AG04449 (cell line): Measurements from ENCODE around the gene PDE4B.

ENCODE experiments used
- CTCF ChIA-PET: fragments of 350-600 bp; formaldehyde crosslinking; extraction: SDS; loops from one replicate; lab custom pipeline; 2021; ENCODE audit warnings: antibody characterized with exemption; lab: Yijun Ruan, JAX
- POLR2A ChIA-PET: fragments of 400-600, 350-600 bp; formaldehyde crosslinking; extraction: SDS; loops from one replicate; lab custom pipeline; 2020; ENCODE audit warnings: antibody characterized with exemption, inconsistent platforms; lab: Yijun Ruan, JAX
- DNase-seq: peaks from one replicate; pipeline ENCODE4 v3.0.0-alpha.2; 2010; ENCODE audit warnings: low read depth, low spot score
- H3K4me3 ChIP-seq: 2 replicates; pipeline ENCODE4 v1.5.1; 2011; ENCODE audit warnings: low read depth, mild to moderate bottlenecking, control low read depth, low read length
- TF ChIP-seq, protein P1 (sequence below): IDR thresholded peaks from one replicate; pipeline ENCODE4 v1.5.1; 2011; ENCODE audit warnings: mild to moderate bottlenecking, moderate library complexity, low read length, control low read depth, inconsistent platforms; ENCODE audit not compliant: insufficient read depth; ENCODE audit errors: missing control alignments

PDE4B gene

DNA sequence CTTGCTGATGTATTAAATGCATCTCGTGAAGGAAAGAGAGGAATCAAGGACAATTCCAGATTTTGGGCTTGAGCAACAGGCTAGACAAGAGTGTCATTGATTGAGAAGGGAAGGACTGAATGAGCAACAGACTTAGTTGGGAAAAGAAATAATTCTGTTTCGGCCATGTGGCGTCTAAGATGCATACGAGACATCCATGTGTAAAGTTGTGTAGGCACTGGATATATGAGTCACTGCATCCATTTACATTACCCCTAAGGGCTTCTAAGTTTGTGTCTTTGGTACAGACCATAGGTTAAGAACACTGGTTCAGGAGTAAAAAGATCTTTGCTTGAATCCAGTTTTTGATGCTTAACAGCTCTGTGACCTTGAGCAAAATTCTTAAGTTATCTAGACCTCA is 434.3 kb downstream of the PDE4B start:
- DNase-seq, result no peak
- ChIA-PET CTCF (interaction anchor here (1.0 to 4.2 kb wide), 3 partner anchors 11 to 267 kb away, joined by 4 to 26 read pairs (median 5); no protein-coding TSS in a partner anchor), POLR2A (no interaction called here)
- TF ChIP-seq, protein P1, sequence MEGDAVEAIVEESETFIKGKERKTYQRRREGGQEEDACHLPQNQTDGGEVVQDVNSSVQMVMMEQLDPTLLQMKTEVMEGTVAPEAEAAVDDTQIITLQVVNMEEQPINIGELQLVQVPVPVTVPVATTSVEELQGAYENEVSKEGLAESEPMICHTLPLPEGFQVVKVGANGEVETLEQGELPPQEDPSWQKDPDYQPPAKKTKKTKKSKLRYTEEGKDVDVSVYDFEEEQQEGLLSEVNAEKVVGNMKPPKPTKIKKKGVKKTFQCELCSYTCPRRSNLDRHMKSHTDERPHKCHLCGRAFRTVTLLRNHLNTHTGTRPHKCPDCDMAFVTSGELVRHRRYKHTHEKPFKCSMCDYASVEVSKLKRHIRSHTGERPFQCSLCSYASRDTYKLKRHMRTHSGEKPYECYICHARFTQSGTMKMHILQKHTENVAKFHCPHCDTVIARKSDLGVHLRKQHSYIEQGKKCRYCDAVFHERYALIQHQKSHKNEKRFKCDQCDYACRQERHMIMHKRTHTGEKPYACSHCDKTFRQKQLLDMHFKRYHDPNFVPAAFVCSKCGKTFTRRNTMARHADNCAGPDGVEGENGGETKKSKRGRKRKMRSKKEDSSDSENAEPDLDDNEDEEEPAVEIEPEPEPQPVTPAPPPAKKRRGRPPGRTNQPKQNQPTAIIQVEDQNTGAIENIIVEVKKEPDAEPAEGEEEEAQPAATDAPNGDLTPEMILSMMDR, result no peak
- H3K4me3 ChIP-seq, result no peak overlapping the region

DNA sequence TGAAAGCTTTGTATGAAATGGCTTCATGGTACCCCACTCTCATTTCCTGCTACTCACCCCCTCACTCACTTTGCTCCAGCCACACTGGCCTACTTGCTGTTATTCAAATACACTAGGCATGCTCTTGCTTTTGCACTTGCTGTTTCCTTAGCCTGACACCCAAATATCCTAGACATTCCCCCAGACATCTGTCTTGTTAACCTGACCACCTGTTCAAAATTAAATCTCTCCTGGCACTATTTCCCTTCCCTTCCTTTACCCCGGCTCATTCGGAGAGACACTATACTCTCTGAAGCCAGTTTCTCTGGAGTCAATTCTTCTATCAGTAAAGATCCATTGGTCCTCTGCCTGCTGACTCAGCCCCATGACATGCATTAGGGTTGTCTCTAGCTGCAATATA is 435.3 kb downstream of the PDE4B start:
- CTCF ChIA-PET, result interaction anchor here (1.0 to 4.2 kb wide), 2 partner anchors 14 to 268 kb away, joined by 5 to 26 read pairs; no protein-coding TSS in a partner anchor
- TF ChIP-seq, protein P1, result no peak
- no peak for DNase-seq
- no peak overlapping the region for H3K4me3 ChIP-seq
- POLR2A ChIA-PET, result no interaction called here

DNA sequence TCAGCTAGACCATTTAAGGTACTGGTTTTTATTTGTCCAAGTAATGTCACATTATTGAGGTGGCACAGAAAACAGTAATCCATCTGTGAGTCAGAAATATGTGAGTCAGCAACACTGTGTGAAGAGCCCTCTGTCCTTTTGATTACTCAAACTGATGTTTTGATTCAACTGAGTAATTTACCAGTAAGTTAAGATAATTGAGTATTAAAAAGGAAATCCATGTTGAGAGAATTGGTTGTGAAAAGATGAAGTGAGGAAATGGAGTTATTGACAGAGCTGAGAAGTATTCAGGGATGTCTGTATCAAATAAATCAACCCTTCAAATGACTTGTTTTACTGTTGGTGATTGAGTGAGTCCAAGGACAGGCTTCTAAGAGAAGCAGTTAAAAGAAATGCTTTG is 438.5 kb downstream of the PDE4B start:
- CTCF ChIA-PET, result interaction anchor here (0.7 to 6.1 kb wide), 2 partner anchors 11 to 18 kb away, joined by 4 to 39 read pairs; no protein-coding TSS in a partner anchor
- TF ChIP-seq, protein P1, result no peak
- no peak overlapping the region for H3K4me3 ChIP-seq
- POLR2A ChIA-PET, result no interaction called here
- DNase-seq, result no peak

DNA sequence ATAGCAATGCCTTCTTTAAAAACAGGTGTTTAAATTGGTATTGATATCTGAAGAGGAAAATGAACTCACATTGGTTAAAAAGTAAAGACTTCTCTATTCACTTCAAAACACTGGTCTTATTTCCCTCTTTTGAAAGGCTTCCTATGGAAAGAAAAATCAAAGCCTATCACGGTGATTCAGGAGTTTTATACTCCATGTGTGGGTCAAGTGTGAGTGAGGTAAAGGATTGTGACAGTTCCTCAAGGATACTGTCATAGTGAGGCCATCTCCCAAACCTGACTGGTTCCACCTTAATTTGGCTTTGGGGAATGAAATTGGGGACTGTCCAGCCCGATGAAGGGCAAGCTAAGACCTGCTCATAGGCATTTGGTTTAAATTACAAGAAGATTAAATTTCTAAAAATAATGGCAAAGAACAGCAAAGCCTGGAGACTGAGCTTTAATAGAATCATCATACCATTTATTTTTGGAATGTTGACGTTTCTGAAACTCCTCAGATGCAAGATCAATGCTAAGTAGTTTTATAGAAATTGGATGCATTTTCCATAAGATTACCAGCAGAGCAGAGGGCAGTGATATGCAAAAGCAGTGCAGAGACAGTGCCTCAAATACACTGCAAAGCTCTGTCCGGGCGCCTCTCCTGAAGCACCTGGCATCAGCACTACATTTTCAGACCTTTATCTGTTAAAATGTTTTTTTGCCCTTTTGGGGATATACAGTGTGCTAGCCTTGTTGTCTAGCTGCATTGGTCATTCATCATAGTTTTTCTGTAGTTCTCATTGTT is 439.2 kb downstream of the PDE4B start:
- CTCF ChIA-PET, result interaction anchor here (0.7 to 6.1 kb wide), 3 partner anchors 10 to 214 kb away, joined by 3 to 39 read pairs (median 4); no protein-coding TSS in a partner anchor

DNA sequence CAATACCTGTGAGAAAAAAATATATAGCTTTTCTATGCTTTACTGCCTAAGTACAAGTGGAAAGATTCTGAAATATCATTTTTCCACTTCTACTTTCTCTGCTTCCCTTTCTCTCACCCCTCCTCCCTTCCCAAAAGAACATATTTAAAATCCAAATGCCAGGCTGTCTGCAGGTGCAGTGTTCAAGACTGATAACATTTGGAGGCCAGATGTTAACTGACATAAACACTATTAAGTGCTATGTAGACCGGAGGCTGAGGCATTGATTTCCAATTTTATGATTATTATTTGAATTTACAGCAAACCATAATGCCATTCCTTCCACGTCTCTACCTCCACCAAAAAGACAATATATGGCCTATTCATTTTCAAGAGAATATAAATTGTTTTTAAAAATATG is 444.3 kb downstream of the PDE4B start:
- no peak overlapping the region for H3K4me3 ChIP-seq
- CTCF ChIA-PET, result interaction anchor here (0.7 to 17.0 kb wide), 3 partner anchors 15 to 279 kb away, joined by 4 to 401 read pairs (median 6); no protein-coding TSS in a partner anchor
- POLR2A ChIA-PET, result no interaction called here
- TF ChIP-seq, protein P1, result no peak
- DNase-seq, result no peak

More for the DNA sequence above, 439.2 kb downstream of the PDE4B start:
- POLR2A ChIA-PET, result no interaction called here
- TF ChIP-seq, protein P1, result no peak
- no peak overlapping the region for H3K4me3 ChIP-seq
- no peak for DNase-seq
